ENCODE results near the gene SLC22A13. TPM values are rescaled to one million over a fixed set of nuclear protein-coding genes. Genes with fewer than 3 reads are reported as not detected.

The SLC22A13 gene
- total RNA-seq, 3 donors from 2014 or later (not counting 1 experiment from before 2014, with no cell fraction given), result 0.16 to 0.85 (median 0.40) TPM

- Histone ChIP-seq H3K4me1 (ENCODE audit: control insufficient read depth, insufficient read depth, low read length) (no peaks in the 10 kb centered on the region), H3K36me3 (ENCODE audit: control insufficient read depth, insufficient read depth, low read length) (peaks cover 46% of the 10 kb centered on the region), H3K9me3 (ENCODE audit: control insufficient read depth, insufficient read depth, low read length) (no peaks in the 10 kb centered on the region), H3K27ac (ENCODE audit: low read length) (no peak overlapping the region), H3K27me3 (ENCODE audit: control insufficient read depth, insufficient read depth, low read length) (no peaks in the 10 kb centered on the region), H3K4me3 (ENCODE audit: low read length) (no peak overlapping the region)
- WGBS (ENCODE audit: insufficient coverage), result 95% methylated on average over 3 of the region's 4 CpGs
- Mint-ChIP-seq H3K9me3 (no peaks in the 10 kb centered on the region), H3K27me3 (ENCODE audit: low read depth in 2 of 2) (no peaks in the 10 kb centered on the region), H3K4me3 (no peak overlapping the region), H3K4me1 (peaks cover 6 to 8% of the 10 kb centered on the region in 2 donors), H3K27ac (no peak overlapping the region), H3K36me3 (peaks cover 24% of the 10 kb centered on the region)
- TF ChIP-seq, protein P1, sequence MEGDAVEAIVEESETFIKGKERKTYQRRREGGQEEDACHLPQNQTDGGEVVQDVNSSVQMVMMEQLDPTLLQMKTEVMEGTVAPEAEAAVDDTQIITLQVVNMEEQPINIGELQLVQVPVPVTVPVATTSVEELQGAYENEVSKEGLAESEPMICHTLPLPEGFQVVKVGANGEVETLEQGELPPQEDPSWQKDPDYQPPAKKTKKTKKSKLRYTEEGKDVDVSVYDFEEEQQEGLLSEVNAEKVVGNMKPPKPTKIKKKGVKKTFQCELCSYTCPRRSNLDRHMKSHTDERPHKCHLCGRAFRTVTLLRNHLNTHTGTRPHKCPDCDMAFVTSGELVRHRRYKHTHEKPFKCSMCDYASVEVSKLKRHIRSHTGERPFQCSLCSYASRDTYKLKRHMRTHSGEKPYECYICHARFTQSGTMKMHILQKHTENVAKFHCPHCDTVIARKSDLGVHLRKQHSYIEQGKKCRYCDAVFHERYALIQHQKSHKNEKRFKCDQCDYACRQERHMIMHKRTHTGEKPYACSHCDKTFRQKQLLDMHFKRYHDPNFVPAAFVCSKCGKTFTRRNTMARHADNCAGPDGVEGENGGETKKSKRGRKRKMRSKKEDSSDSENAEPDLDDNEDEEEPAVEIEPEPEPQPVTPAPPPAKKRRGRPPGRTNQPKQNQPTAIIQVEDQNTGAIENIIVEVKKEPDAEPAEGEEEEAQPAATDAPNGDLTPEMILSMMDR (IDR thresholded peaks at IDR 0.05), result no peak
- DNase-seq, result no peak
- intact Hi-C loops (cut with micrococcal nuclease), result no loop called here
- ATAC-seq, result no peak
Observed at GRCh38 chr3:38245930-38246329, 19.7 kb upstream of the SLC22A13 start.

GRCh38 chr3:38247366-38248035, 18.1 kb upstream of the SLC22A13 start:
- Mint-ChIP-seq H3K4me1 (peaks cover 6 to 8% of the 10 kb centered on the region in 2 donors), H3K36me3 (peaks cover 37% of the 10 kb centered on the region), H3K9me3 (no peaks in the 10 kb centered on the region), H3K27ac (no peak overlapping the region), H3K4me3 (no peak overlapping the region), H3K27me3 (ENCODE audit: low read depth in 2 of 2) (no peaks in the 10 kb centered on the region)
- DNase-seq, result no peak
- Histone ChIP-seq H3K27ac (ENCODE audit: low read length) (no peak overlapping the region), H3K9me3 (ENCODE audit: control insufficient read depth, insufficient read depth, low read length) (no peaks in the 10 kb centered on the region), H3K4me3 (ENCODE audit: low read length) (no peak overlapping the region), H3K4me1 (ENCODE audit: control insufficient read depth, insufficient read depth, low read length) (no peaks in the 10 kb centered on the region), H3K36me3 (ENCODE audit: control insufficient read depth, insufficient read depth, low read length) (peaks cover 60% of the 10 kb centered on the region), H3K27me3 (ENCODE audit: control insufficient read depth, insufficient read depth, low read length) (no peaks in the 10 kb centered on the region)
- no peak for ATAC-seq
- intact Hi-C loops (cut with micrococcal nuclease), result no loop called here
- TF ChIP-seq, protein P1 (IDR thresholded peaks at IDR 0.05), result no peak

GRCh38 chr3:38250198-38250597, 15.4 kb upstream of the SLC22A13 start:
- H3K4me3 ChIP-seq (ENCODE audit: low read length), result no peak overlapping the region
- DNase-seq (no peak), ATAC-seq (no peak)
- intact Hi-C loops (cut with micrococcal nuclease), result no loop called here
- Mint-ChIP-seq H3K4me3 (no peak overlapping the region), H3K9me3 (no peaks in the 10 kb centered on the region), H3K27me3 (ENCODE audit: low read depth in 2 of 2) (no peaks in the 10 kb centered on the region), H3K36me3 (peaks cover 51% of the 10 kb centered on the region), H3K4me1 (peaks cover 6 to 8% of the 10 kb centered on the region in 2 donors), H3K27ac (no peak overlapping the region)
- peaks cover 78% of the 10 kb centered on the region for H3K36me3 ChIP-seq (ENCODE audit: control insufficient read depth, insufficient read depth, low read length)
- no peaks in the 10 kb centered on the region for H3K9me3 ChIP-seq (ENCODE audit: control insufficient read depth, insufficient read depth, low read length)
- 100% methylated on average over 1 of the region's 2 CpGs for WGBS (ENCODE audit: insufficient coverage)
- H3K27ac ChIP-seq (ENCODE audit: low read length), result no peak overlapping the region
- H3K4me1 ChIP-seq (ENCODE audit: control insufficient read depth, insufficient read depth, low read length), result no peaks in the 10 kb centered on the region
- TF ChIP-seq, protein P1 (IDR thresholded peaks at IDR 0.05), result no peak
- H3K27me3 ChIP-seq (ENCODE audit: control insufficient read depth, insufficient read depth, low read length), result no peaks in the 10 kb centered on the region

GRCh38 chr3:38251197-38251596, 14.4 kb upstream of the SLC22A13 start:
- Mint-ChIP-seq H3K27ac (no peak overlapping the region), H3K4me1 (peaks cover 6 to 13% of the 10 kb centered on the region in 2 donors), H3K27me3 (ENCODE audit: low read depth in 2 of 2) (no peaks in the 10 kb centered on the region), H3K4me3 (no peak overlapping the region), H3K36me3 (peaks cover 46% of the 10 kb centered on the region), H3K9me3 (no peaks in the 10 kb centered on the region)
- intact Hi-C loops (cut with micrococcal nuclease), result no loop called here
- DNase-seq (no peak), ATAC-seq (no peak)
- WGBS (ENCODE audit: insufficient coverage), result 96% methylated on average over 4 of the region's 4 CpGs
- no peaks in the 10 kb centered on the region for H3K9me3 ChIP-seq (ENCODE audit: control insufficient read depth, insufficient read depth, low read length)
- H3K36me3 ChIP-seq (ENCODE audit: control insufficient read depth, insufficient read depth, low read length), result peaks cover 74% of the 10 kb centered on the region
- H3K27me3 ChIP-seq (ENCODE audit: control insufficient read depth, insufficient read depth, low read length), result no peaks in the 10 kb centered on the region
- H3K27ac ChIP-seq (ENCODE audit: low read length), result no peak overlapping the region
- H3K4me1 ChIP-seq (ENCODE audit: control insufficient read depth, insufficient read depth, low read length), result no peaks in the 10 kb centered on the region
- TF ChIP-seq, protein P1 (IDR thresholded peaks at IDR 0.05), result no peak
- H3K4me3 ChIP-seq (ENCODE audit: low read length), result no peak overlapping the region
